Left ventricle myocardium inferior (tissue), 1 donor: Measurements from ENCODE around the gene HSD17B8. TPM values are rescaled to one million over a fixed set of nuclear protein-coding genes. Genes with fewer than 3 reads are reported as not detected.

Experiments used
- DNase-seq: peaks from one replicate; pipeline ENCODE4 v3.0.0-alpha.2; 2020
- H3K27ac ChIP-seq: fragments of 200-600 bp; replicated peaks from 2 replicates; pipeline ENCODE4 v1.8.0; 2021
- H3K27me3 ChIP-seq: fragments of 200-600 bp; 2 replicates; pipeline ENCODE4 v1.8.0; 2021; ENCODE audit warnings: low read depth
- H3K36me3 ChIP-seq: fragments of 200-600 bp; 2 replicates; pipeline ENCODE4 v1.8.0; 2021
- H3K4me1 ChIP-seq: fragments of 200-600 bp; 2 replicates; pipeline ENCODE4 v1.8.0; 2021
- H3K4me3 ChIP-seq: fragments of 200-600 bp; 2 replicates; pipeline ENCODE4 v1.8.0; 2021; ENCODE audit warnings: mild to moderate bottlenecking, moderate library complexity
- H3K9me3 ChIP-seq: fragments of 200-600 bp; replicated peaks from 2 replicates; pipeline ENCODE4 v1.8.0; 2021
- CTCF ChIP-seq: fragments of 200-600 bp; IDR thresholded peaks from 2 replicates; pipeline ENCODE4 v1.8.0; 2021; ENCODE audit warnings: antibody characterized with exemption, mild to moderate bottlenecking, borderline replicate concordance
- intact Hi-C: fragments of 100-400 bp; cut with micrococcal nuclease; formaldehyde crosslinking; loops from one replicate; pipeline ENCODE4 v1.11.0; 2022
- microRNA-seq: library from miRNA; unstranded; fragments of <30 nt; microRNA quantifications from one replicate; pipeline ENCODE4 v1.2.0, GENCODE V29; 2020
- total RNA-seq: library from RNA; stranded (reverse); fragmentation: NEBNext Ultra II Directional; extraction: Animal tissue kit (Norgen Biotek cat#: 25700); gene quantifications from one replicate; pipeline ENCODE4 v1.2.1, GENCODE V29; 2021
- donor health status: DM: no; HTN: yes; CAD: no; lungs with severe emphysema.

The HSD17B8 gene
- total RNA-seq, 1 donor from 2014 or later = 18.2 TPM

- DNase-seq = no peak
- Histone ChIP-seq H3K36me3 (peaks cover 54% of the 10 kb centered on the region), H3K9me3 (no peaks in the 10 kb centered on the region), H3K27me3 (no peaks in the 10 kb centered on the region), H3K4me1 (peaks cover 14% of the 10 kb centered on the region), H3K4me3 (no peak overlapping the region), H3K27ac (no peak overlapping the region)
- no peak for TF ChIP-seq CTCF
- intact Hi-C loops = no loop called here
Observed at GRCh38 chr6:33254591-33254990, 50.1 kb downstream of the HSD17B8 start.

Small RNAs within 50 kb of the gene (microRNA-seq; reads per million reads assigned to microRNA genes)
- 1.9 reads per million for gene MIR219A1

Other genes with a start within 250 kb of the HSD17B8 start
- 63.4 TPM for gene BRD2, start 236.1 kb upstream of the HSD17B8 start, total RNA-seq
- 1.8 TPM for gene HLA-DOA, start 195.1 kb upstream of the HSD17B8 start, total RNA-seq
- 28.8 TPM for gene HLA-DPA1, start 131.0 kb upstream of the HSD17B8 start, total RNA-seq
- gene HLA-DPB1, start 128.7 kb upstream of the HSD17B8 start, total RNA-seq = 34.1 TPM
- 1.3 TPM for gene COL11A2, start 12.2 kb upstream of the HSD17B8 start, total RNA-seq
- 40.3 TPM for gene RXRB, start 4.0 kb upstream of the HSD17B8 start, total RNA-seq
- gene SLC39A7, start 3.8 kb upstream of the HSD17B8 start, total RNA-seq = 50.5 TPM
- 28.4 TPM for gene RING1, start 3.8 kb downstream of the HSD17B8 start, total RNA-seq
- 35.1 TPM for gene VPS52, start 67.2 kb downstream of the HSD17B8 start, total RNA-seq
- gene RPS18, start 67.4 kb downstream of the HSD17B8 start, total RNA-seq = 950 TPM
- gene B3GALT4, start 72.5 kb downstream of the HSD17B8 start, total RNA-seq = 7.5 TPM
- gene WDR46, start 84.6 kb downstream of the HSD17B8 start, total RNA-seq = 13.3 TPM
- 47.8 TPM for gene PFDN6, start 84.9 kb downstream of the HSD17B8 start, total RNA-seq
- 59.4 TPM for gene RGL2, start 94.3 kb downstream of the HSD17B8 start, total RNA-seq
- 92.3 TPM for gene TAPBP, start 109.4 kb downstream of the HSD17B8 start, total RNA-seq
- gene ZBTB22, start 113.1 kb downstream of the HSD17B8 start, total RNA-seq = 13.3 TPM
- 17.7 TPM for gene DAXX, start 118.3 kb downstream of the HSD17B8 start, total RNA-seq
- 0.49 TPM for gene KIFC1, start 187.2 kb downstream of the HSD17B8 start, total RNA-seq
- gene PHF1, start 206.4 kb downstream of the HSD17B8 start, total RNA-seq = 52.2 TPM
- gene CUTA, start 213.5 kb downstream of the HSD17B8 start, total RNA-seq = 107 TPM
- 6.5 TPM for gene SYNGAP1, start 215.4 kb downstream of the HSD17B8 start, total RNA-seq
- gene ZBTB9, start 249.9 kb downstream of the HSD17B8 start, total RNA-seq = 4.9 TPM